Caco-2 (cell line): ENCODE measurements around the gene TK2. TPM values are rescaled to one million over a fixed set of nuclear protein-coding genes. Genes with fewer than 3 reads are reported as not detected.
"Not testable (repeated sequence)": the region's sequence is repeated elsewhere in the genome, so short reads cannot be mapped to it uniquely, and the experiment has no call there.

Source experiments
- BruUV-seq: library from RNA; stranded (reverse); fragments of 400-500 nt; replicated peaks from 2 replicates; lab custom pipeline; 2021; lab: Mats Ljungman, UMichigan
- CTCF ChIA-PET: fragments of 300-600 bp; sonication (Branson Sonifier 250); formaldehyde crosslinking; loops from one replicate; lab custom pipeline; 2022; ENCODE audit warnings: antibody characterized with exemption; lab: Charles Lee
- POLR2A ChIA-PET: fragments of 300-600 bp; sonication (Branson Sonifier 250); formaldehyde crosslinking; loops from one replicate; lab custom pipeline; 2022; ENCODE audit warnings: antibody characterized with exemption; lab: Charles Lee
- DNase-seq, 2 experiments: peaks; one replicate each; pipeline versions ENCODE4 v3.0.0 to v3.0.0-alpha.2; 2020 to 2022
- H3K27me3 ChIP-seq: replicated peaks from 2 replicates; pipeline ENCODE4 v1.6.0; 2011; ENCODE audit warnings: low read length; ENCODE audit not compliant: control insufficient read depth, insufficient read depth
- H3K36me3 ChIP-seq: 2 replicates; pipeline ENCODE4 v1.5.1; 2011; ENCODE audit warnings: low read length; ENCODE audit not compliant: control insufficient read depth, insufficient read depth
- H3K4me1 ChIP-seq: fragments of 250-450 bp; sonication (Bioruptor Pico); 2 replicates; pipeline ENCODE4 v1.5.1; 2020; ENCODE audit warnings: mild to moderate bottlenecking
- H3K4me3 ChIP-seq: 2 replicates; pipeline ENCODE4 v1.5.1; 2011; ENCODE audit warnings: low read depth, mild to moderate bottlenecking, control low read depth, low read length
- H3K9me3 ChIP-seq: fragments of 250-450 bp; sonication (Bioruptor Pico); 2 replicates; pipeline ENCODE4 v1.5.1; 2020; ENCODE audit warnings: mild to moderate bottlenecking, moderate library complexity
- H3K27ac Mint-ChIP-seq: one replicate; pipeline ENCODE4 v1.8.0; 2022; ENCODE audit warnings: mixed read lengths; ENCODE audit not compliant: unreplicated experiment
- H3K27me3 Mint-ChIP-seq: one replicate; pipeline ENCODE4 v1.8.0; 2022; ENCODE audit warnings: mixed read lengths; ENCODE audit not compliant: insufficient read depth, unreplicated experiment
- H3K36me3 Mint-ChIP-seq: one replicate; pipeline ENCODE4 v1.8.0; 2022; ENCODE audit warnings: mild to moderate bottlenecking, mixed read lengths; ENCODE audit not compliant: insufficient read depth, unreplicated experiment
- H3K4me1 Mint-ChIP-seq: one replicate; pipeline ENCODE4 v1.8.0; 2022; ENCODE audit warnings: low read depth, mixed read lengths; ENCODE audit not compliant: unreplicated experiment
- H3K4me3 Mint-ChIP-seq: one replicate; pipeline ENCODE4 v1.8.0; 2022; ENCODE audit warnings: mild to moderate bottlenecking, moderate library complexity, mixed read lengths; ENCODE audit not compliant: unreplicated experiment
- H3K9me3 Mint-ChIP-seq: one replicate; pipeline ENCODE4 v1.8.0; 2022; ENCODE audit warnings: mixed read lengths; ENCODE audit not compliant: unreplicated experiment
- CTCF ChIP-seq, 2 experiments: fragments of 200-600 bp in 1 of 2; IDR thresholded peaks; 1 replicate in 1 of 2; 2 replicates in 1 of 2; pipeline versions ENCODE4 v1.5.1 to v1.8.0; 2011 to 2022; ENCODE audit warnings: antibody characterized with exemption in 1 of 2, control low read depth in 1 of 2, inconsistent platforms in 1 of 2, low read depth in 1 of 2, low read length in 1 of 2, mild to moderate bottlenecking in 1 of 2, moderate library complexity in 1 of 2; ENCODE audit not compliant: insufficient read depth in 1 of 2, severe bottlenecking in 1 of 2, unreplicated experiment in 1 of 2
- intact Hi-C: fragments of 100-400 bp; cut with micrococcal nuclease; formaldehyde crosslinking; loops from one replicate; pipeline ENCODE4 v1.10.0; 2022; ENCODE audit not compliant: unreplicated experiment
- total RNA-seq: library from RNA; stranded (reverse); gene quantifications from 2 replicates; pipeline ENCODE4 v1.2.3, GENCODE V29; 2022

The TK2 gene
- total RNA-seq, 1 experiment from 2014 or later: 18.2 TPM

- H3K9me3 ChIP-seq, H3K4me1 ChIP-seq, intact Hi-C loops, H3K4me3 ChIP-seq, H3K4me1 Mint-ChIP-seq, H3K36me3 ChIP-seq, H3K27me3 ChIP-seq, POLR2A ChIA-PET, BruUV-seq, CTCF ChIA-PET, H3K4me3 Mint-ChIP-seq, H3K9me3 Mint-ChIP-seq, H3K27ac Mint-ChIP-seq, H3K36me3 Mint-ChIP-seq, DNase-seq: not testable (repeated sequence)
- peaks cover 30% of the 10 kb centered on the region for H3K27me3 Mint-ChIP-seq
Measured at GRCh38 chr16:66465946-66466345, 84.0 kb downstream of the TK2 start.

GRCh38 chr16:66462912-66463311, 87.0 kb downstream of the TK2 start:
- ChIA-PET POLR2A (no interaction called here), CTCF (no interaction called here)
- Histone ChIP-seq H3K4me1 (no peaks in the 10 kb centered on the region), H3K36me3 (no peaks in the 10 kb centered on the region), H3K9me3 (0 out of 2 replicates have a peak, but pooled peaks cover 2% of the 10 kb centered on the region), H3K27me3 (no peaks in the 10 kb centered on the region; the same call in 1 of the 2 replicates), H3K4me3 (no peak overlapping the region)
- no TSS peak for BruUV-seq
- Mint-ChIP-seq H3K27me3 (peaks cover 29% of the 10 kb centered on the region), H3K27ac (no peak overlapping the region), H3K4me1 (no peaks in the 10 kb centered on the region), H3K36me3 (no peaks in the 10 kb centered on the region), H3K9me3 (no peaks in the 10 kb centered on the region), H3K4me3 (no peak overlapping the region)
- TF ChIP-seq CTCF (IDR thresholded peaks at IDR 0.05; ENCODE audit: insufficient read depth in 1 of 2, low read depth in 1 of 2, low read length in 1 of 2, severe bottlenecking in 1 of 2, unreplicated experiment in 1 of 2): no peak
- intact Hi-C loops: no loop called here
- no peak for DNase-seq

GRCh38 chr16:66460703-66461102, 89.2 kb downstream of the TK2 start:
- no peaks in the 10 kb centered on the region for H3K36me3 Mint-ChIP-seq

More at GRCh38 chr16:66460703-66461102, 89.2 kb downstream of the TK2 start:
- Histone ChIP-seq H3K36me3 (no peaks in the 10 kb centered on the region), H3K4me3 (no peak overlapping the region), H3K4me1 (no peaks in the 10 kb centered on the region), H3K9me3 (0 out of 2 replicates have a peak, but pooled peaks cover 2% of the 10 kb centered on the region), H3K27me3 (no peaks in the 10 kb centered on the region; the same call in 1 of the 2 replicates)
- no peak for TF ChIP-seq CTCF (IDR thresholded peaks at IDR 0.05; ENCODE audit: insufficient read depth in 1 of 2, low read depth in 1 of 2, low read length in 1 of 2, severe bottlenecking in 1 of 2, unreplicated experiment in 1 of 2)
- Mint-ChIP-seq H3K27ac (no peak overlapping the region), H3K4me3 (no peak overlapping the region), H3K4me1 (no peaks in the 10 kb centered on the region), H3K27me3 (peaks cover 23% of the 10 kb centered on the region), H3K9me3 (no peaks in the 10 kb centered on the region)
- no peak for DNase-seq
- intact Hi-C loops: no loop called here
- ChIA-PET CTCF (no interaction called here), POLR2A (no interaction called here)
- no TSS peak for BruUV-seq
